Measurements from ENCODE around the gene UBE4A. TPM values are rescaled to one million over a fixed set of nuclear protein-coding genes. Genes with fewer than 3 reads are reported as not detected.

Gene UBE4A
- total RNA-seq, 2 donors from 2014 or later = 50.2 to 57.9 TPM

- WGBS = 45% methylated on average over 3 of the region's 3 CpGs
- intact Hi-C loops (cut with DNase I) = no loop called here
Measured at GRCh38 chr11:118442301-118442700, 82.9 kb downstream of the UBE4A start.

GRCh38 chr11:118442908-118443589 is 83.6 kb downstream of the UBE4A start:
- Histone ChIP-seq H3K27me3 (replicated peaks; ENCODE audit: insufficient read depth) (no peaks in the 10 kb centered on the region), H3K4me1 (replicated peaks) (peaks cover 7% of the 10 kb centered on the region), H3K27ac (no peak overlapping the region), H3K36me3 (no peaks in the 10 kb centered on the region), H3K9me3 (no peaks in the 10 kb centered on the region), H3K4me3 (no peak overlapping the region)
- TF ChIP-seq CTCF (IDR thresholded peaks at IDR 0.05) = no peak
- no peak for TF ChIP-seq POLR2AphosphoS5 (IDR thresholded peaks at IDR 0.05)
- no peak for TF ChIP-seq POLR2A (IDR thresholded peaks at IDR 0.05)
- no peak for DNase-seq (ENCODE audit: low spot score)
- WGBS = 67% methylated on average over 4 of the region's 4 CpGs
- intact Hi-C loops (cut with DNase I) = no loop called here

More at GRCh38 chr11:118442301-118442700, 82.9 kb downstream of the UBE4A start:
- Histone ChIP-seq H3K27me3 (replicated peaks; ENCODE audit: insufficient read depth) (no peaks in the 10 kb centered on the region), H3K4me3 (no peak overlapping the region), H3K27ac (no peak overlapping the region), H3K9me3 (no peaks in the 10 kb centered on the region), H3K36me3 (no peaks in the 10 kb centered on the region), H3K4me1 (replicated peaks) (peaks cover 7% of the 10 kb centered on the region)
- no peak for DNase-seq (ENCODE audit: low spot score)
- TF ChIP-seq POLR2AphosphoS5 (IDR thresholded peaks at IDR 0.05) (no peak), CTCF (IDR thresholded peaks at IDR 0.05) (no peak), POLR2A (IDR thresholded peaks at IDR 0.05) (no peak)

- 72% methylated on average over 2 of the region's 2 CpGs for WGBS
- intact Hi-C loops (cut with DNase I) = no loop called here
Measured at GRCh38 chr11:118443590-118444218, 84.3 kb downstream of the UBE4A start.

GRCh38 chr11:118447423-118447822 is 88.0 kb downstream of the UBE4A start:
- 97% methylated on average over 4 of the region's 4 CpGs for WGBS
- Histone ChIP-seq H3K27ac (no peak overlapping the region), H3K36me3 (no peaks in the 10 kb centered on the region), H3K4me1 (replicated peaks) (no peaks in the 10 kb centered on the region), H3K9me3 (no peaks in the 10 kb centered on the region), H3K27me3 (replicated peaks; ENCODE audit: insufficient read depth) (no peaks in the 10 kb centered on the region), H3K4me3 (no peak overlapping the region)
- intact Hi-C loops (cut with DNase I) = no loop called here
- no peak for DNase-seq (ENCODE audit: low spot score)
- TF ChIP-seq POLR2A (IDR thresholded peaks at IDR 0.05) (no peak), POLR2AphosphoS5 (IDR thresholded peaks at IDR 0.05) (no peak), CTCF (IDR thresholded peaks at IDR 0.05) (no peak)

More at GRCh38 chr11:118443590-118444218, 84.3 kb downstream of the UBE4A start:
- Histone ChIP-seq H3K4me1 (replicated peaks) (peaks cover 7% of the 10 kb centered on the region), H3K36me3 (no peaks in the 10 kb centered on the region), H3K4me3 (no peak overlapping the region), H3K27ac (no peak overlapping the region), H3K9me3 (no peaks in the 10 kb centered on the region), H3K27me3 (replicated peaks; ENCODE audit: insufficient read depth) (no peaks in the 10 kb centered on the region)
- DNase-seq (ENCODE audit: low spot score) = no peak
- TF ChIP-seq CTCF (IDR thresholded peaks at IDR 0.05) (no peak), POLR2A (IDR thresholded peaks at IDR 0.05) (no peak), POLR2AphosphoS5 (IDR thresholded peaks at IDR 0.05) (no peak)

GRCh38 chr11:118448294-118448693 is 88.9 kb downstream of the UBE4A start:
- Histone ChIP-seq H3K27me3 (replicated peaks; ENCODE audit: insufficient read depth) (no peaks in the 10 kb centered on the region), H3K4me3 (no peak overlapping the region), H3K27ac (no peak overlapping the region), H3K9me3 (no peaks in the 10 kb centered on the region), H3K36me3 (no peaks in the 10 kb centered on the region), H3K4me1 (replicated peaks) (no peaks in the 10 kb centered on the region)
- intact Hi-C loops (cut with DNase I) = no loop called here
- TF ChIP-seq POLR2AphosphoS5 (IDR thresholded peaks at IDR 0.05) (no peak), CTCF (IDR thresholded peaks at IDR 0.05) (no peak), POLR2A (IDR thresholded peaks at IDR 0.05) (no peak)
- DNase-seq (ENCODE audit: low spot score) = no peak
